ENCODE results near the gene OBSL1.

The OBSL1 gene

GRCh38 chr2:219596954-219597551, 25.7 kb upstream of the OBSL1 start:
- DNase-seq, result no peak

- DNase-seq, result no peak
Measured at GRCh38 chr2:219595256-219595655, 23.9 kb upstream of the OBSL1 start.

GRCh38 chr2:219593154-219593553, 21.8 kb upstream of the OBSL1 start:
- DNase-seq, result no peak

- DNase-seq, result no peak
Measured at GRCh38 chr2:219592736-219593135, 21.4 kb upstream of the OBSL1 start.

GRCh38 chr2:219591091-219591490, 19.8 kb upstream of the OBSL1 start:
- no peak for DNase-seq

GRCh38 chr2:219581346-219581745, 10.0 kb upstream of the OBSL1 start:
- no peak for DNase-seq

GRCh38 chr2:219578811-219579613, 7.7 kb upstream of the OBSL1 start:
- no peak for DNase-seq

- DNase-seq, result no peak
Measured at GRCh38 chr2:219576505-219577388, 5.4 kb upstream of the OBSL1 start.

GRCh38 chr2:219575566-219576504, 4.5 kb upstream of the OBSL1 start:
- no peak for DNase-seq

- DNase-seq, result no peak
Measured at GRCh38 chr2:219574484-219575311, 3.4 kb upstream of the OBSL1 start.

- no peak for DNase-seq
Measured at GRCh38 chr2:219573166-219573565, 1.8 kb upstream of the OBSL1 start.

GRCh38 chr2:219572237-219573001, 1.1 kb upstream of the OBSL1 start, which contains the start of gene INHA:
TSS of gene INHA (plus strand) at chr2:219572310. CDS start at chr2:219572375, 65 bp downstream.
- DNase-seq, result no peak

GRCh38 chr2:219570924-219571310, 422 bp downstream of the OBSL1 start:
- DNase-seq, result no peak

- DNase-seq, result no peak
Measured at GRCh38 chr2:219570194-219570923, 980 bp downstream of the OBSL1 start.

GRCh38 chr2:219569635-219570034, 1.7 kb downstream of the OBSL1 start:
- DNase-seq, result no peak

- no peak for DNase-seq
Measured at GRCh38 chr2:219569041-219569440, 2.3 kb downstream of the OBSL1 start.

- no peak for DNase-seq
Measured at GRCh38 chr2:219567791-219568361, 3.5 kb downstream of the OBSL1 start.

- DNase-seq, result no peak
Measured at GRCh38 chr2:219567131-219567530, 4.2 kb downstream of the OBSL1 start.

- DNase-seq, result no peak
Measured at GRCh38 chr2:219566640-219567039, 4.7 kb downstream of the OBSL1 start.
